Fibroblast of skin of left quadriceps (primary cell): ENCODE measurements around the gene RPL39.
A peak's percentile ranks its signal among the peaks of the same experiment; 100 is the strongest.
"Not testable (repeated sequence)": the region's sequence is repeated elsewhere in the genome, so short reads cannot be mapped to it uniquely, and the experiment has no call there.

Experiments used
- DNase-seq, 2 experiments: peaks; one replicate each; pipeline ENCODE4 v3.0.0-alpha.2; 2013; ENCODE audit warnings: low read depth in 2 of 2

RPL39 gene

GRCh38 chrX:119791437-119792231, at the start of gene RPL39:
Gene RPL39, minus strand, starts transcription at chrX:119791630. Its CDS starts 54 bp downstream, at chrX:119791576.
- DNase-seq = peak; percentile 68 to 73

DNA sequence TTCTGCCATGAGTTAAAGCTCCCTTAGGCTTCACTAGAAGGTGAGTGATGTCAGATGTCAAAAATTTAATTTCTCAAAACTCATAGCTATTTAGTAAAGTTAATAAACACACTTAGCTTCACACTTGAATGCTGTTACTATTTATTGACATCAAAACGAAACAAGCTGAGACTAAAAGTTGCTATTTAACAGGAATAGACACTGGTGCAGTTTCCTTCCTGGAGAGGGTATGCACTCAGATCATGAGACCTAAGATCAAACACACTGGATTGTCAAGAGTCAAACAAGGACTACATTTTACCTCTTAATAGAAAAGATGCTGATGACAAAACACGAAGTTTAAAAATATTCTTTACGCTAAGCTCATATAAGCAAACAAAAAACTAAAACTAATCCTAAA, 42.5 kb upstream of the RPL39 start:
- DNase-seq = no peak

- DNase-seq = no peak
Measured at GRCh38 chrX:119828446-119828845, 37.0 kb upstream of the RPL39 start.

GRCh38 chrX:119826399-119826959, 35.0 kb upstream of the RPL39 start:
- no peak for DNase-seq

DNA sequence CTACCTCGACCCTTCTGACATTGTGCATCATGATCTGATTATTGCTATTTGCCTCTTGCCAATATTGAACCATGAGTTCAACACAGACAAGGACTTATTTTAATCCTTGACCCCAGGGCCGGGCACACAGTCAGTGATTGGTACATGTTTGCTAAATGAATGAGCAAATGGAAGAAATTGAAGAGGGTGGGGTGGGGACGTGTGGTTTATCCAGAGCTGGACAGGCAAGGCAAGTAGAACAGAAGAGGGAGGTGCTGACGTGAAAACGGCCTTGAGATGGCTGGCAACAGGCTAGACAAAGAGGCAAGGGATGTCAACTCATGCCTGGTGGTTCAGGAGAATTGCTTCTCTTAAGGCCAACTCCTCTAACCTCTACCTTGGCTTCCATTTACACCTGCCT, 32.8 kb upstream of the RPL39 start:
- DNase-seq = not testable (repeated sequence)

GRCh38 chrX:119821703-119822102, 30.3 kb upstream of the RPL39 start:
- DNase-seq = not testable (repeated sequence)

- no peak for DNase-seq
Measured at GRCh38 chrX:119817130-119817690, 25.8 kb upstream of the RPL39 start.

DNA sequence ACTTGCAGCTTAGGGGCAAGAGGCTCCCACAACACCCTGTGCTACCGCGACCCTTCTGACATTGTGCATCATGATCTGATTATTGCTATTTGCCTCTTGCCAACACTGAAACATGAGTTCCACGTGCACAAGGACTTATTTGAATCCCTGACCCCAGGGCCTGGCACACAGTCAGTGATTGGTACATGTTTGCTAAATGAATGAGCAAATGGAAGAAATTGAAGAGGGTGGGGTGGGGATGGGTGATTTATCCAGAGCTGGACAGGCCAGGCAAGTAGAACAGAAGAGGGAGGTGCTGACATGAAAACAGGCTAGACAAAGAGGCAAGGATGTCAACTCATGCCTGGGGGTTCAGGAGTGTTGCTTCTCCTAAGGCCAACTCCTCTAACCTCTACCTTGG, 24.9 kb upstream of the RPL39 start:
- DNase-seq = no peak

DNA sequence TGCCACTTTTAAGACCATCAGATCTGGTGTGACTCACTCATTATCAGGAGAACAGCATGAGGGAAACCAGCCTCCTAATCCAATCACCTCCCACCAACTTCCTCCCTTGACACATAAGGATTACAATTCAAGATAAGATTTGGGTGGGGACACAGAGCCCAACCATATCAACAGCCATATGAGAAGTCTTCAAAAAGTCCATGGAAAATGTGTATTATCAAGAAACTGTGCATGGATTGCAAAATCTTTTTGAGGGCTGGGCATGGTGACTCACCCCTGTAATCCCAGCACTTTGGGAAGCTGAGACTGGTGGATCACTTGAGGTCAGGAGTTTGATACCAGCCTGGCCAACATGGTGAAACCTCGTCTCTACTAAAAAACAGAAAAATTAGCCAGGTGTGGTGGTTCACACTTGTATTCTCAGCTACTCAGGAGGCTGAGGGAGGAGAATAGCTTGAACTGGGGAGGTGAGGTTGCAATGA, 17.8 kb upstream of the RPL39 start:
- no peak for DNase-seq

GRCh38 chrX:119808461-119808860, 17.0 kb upstream of the RPL39 start:
- not testable (repeated sequence) for DNase-seq

GRCh38 chrX:119802546-119802945, 11.1 kb upstream of the RPL39 start:
- DNase-seq = no peak

DNA sequence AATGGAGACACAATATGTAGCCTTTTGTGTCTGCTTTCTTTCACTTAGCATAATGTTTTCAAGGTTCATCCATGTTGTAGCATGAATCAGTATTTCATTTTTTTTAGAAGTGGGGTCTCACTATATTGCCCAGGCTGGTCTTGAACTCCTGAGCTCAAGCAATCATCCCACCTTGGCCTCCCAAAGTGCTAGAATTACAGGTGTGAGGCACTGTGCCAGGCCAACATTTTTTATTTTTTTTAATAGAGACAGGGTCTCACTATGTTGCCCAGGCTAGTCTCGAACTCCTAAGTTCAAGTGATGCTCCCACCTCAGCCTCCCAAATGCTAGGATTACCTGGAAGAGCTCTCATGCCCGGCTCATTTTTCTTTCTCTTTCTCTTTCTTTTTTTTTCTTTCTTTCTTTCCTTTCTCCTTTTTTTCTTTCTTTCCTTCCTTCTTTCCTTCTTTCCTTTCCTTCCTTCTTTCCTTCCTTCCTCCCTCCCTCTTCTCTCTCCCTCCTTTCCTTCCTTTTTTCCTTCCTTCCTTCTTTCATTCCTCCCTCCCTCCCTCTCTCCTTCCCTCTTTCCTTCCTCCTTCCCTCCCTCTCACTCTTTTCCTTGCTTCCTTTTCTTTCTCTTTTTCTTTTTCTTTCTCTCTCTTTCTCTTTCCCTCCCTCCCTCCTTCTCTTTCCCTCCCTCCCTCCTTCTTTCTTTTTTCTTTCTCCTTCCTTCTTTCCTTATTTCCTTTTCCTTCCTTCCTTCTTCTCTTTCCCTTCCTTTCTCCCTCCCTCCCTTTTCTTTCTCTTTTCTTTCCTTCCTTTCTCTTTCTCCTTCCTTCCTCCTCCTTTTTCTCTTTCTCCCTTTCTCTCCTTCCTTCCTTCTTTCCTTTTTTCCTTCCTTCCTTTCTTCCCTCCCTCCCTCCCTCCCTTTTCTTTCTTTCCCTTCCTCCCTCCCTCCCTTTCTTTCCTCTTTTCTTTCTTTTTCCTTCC, 10.1 kb upstream of the RPL39 start:
- no peak for DNase-seq

- no peak for DNase-seq
Measured at GRCh38 chrX:119790977-119791436, 423 bp downstream of the RPL39 start.

GRCh38 chrX:119784747-119785446, 6.5 kb downstream of the RPL39 start:
- DNase-seq = no peak

DNA sequence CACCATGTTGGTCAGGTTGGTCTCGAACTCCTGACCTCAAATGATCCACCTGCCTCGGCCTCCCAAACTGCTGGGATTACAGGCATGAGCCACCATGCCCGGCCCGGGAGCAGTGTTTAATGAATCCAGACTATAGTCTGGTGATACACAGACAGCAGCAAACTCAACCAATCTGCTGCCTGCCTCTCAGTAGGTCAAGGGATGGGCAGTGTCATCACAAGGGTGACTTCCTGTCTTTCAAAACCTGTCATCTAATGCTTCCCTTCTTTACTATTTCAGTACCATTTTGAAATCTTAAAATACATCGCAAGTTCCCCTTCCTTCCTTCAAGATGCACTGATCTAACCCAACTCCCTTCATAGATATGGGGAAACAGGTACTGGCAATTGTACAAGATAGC, 8.4 kb downstream of the RPL39 start:
- no peak for DNase-seq

DNA sequence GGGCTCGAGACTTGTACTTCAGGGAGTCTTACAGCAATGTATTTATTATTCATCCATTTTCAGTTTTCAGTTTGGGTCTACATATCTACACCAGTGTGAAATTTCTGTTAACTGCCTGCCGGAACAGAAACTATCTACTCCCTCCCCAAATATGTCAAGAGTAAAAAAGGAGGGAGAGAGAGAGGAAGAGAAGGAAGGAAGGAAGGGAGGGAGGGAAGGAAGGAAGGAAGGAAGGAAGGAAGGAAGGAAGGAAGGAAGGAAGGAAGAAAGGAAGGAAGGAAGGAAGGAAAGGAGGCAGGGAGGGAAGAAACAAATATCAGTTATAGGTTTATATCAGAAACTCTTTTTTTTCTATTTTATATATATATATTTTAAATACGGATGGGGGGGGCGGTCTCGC, 12.6 kb downstream of the RPL39 start:
- DNase-seq = no peak

- no peak for DNase-seq
Measured at GRCh38 chrX:119775517-119776238, 15.8 kb downstream of the RPL39 start.

GRCh38 chrX:119769388-119769787, 22.0 kb downstream of the RPL39 start:
- DNase-seq = not testable (repeated sequence)

GRCh38 chrX:119768436-119768835, 23.0 kb downstream of the RPL39 start:
- DNase-seq = not testable (repeated sequence)

DNA sequence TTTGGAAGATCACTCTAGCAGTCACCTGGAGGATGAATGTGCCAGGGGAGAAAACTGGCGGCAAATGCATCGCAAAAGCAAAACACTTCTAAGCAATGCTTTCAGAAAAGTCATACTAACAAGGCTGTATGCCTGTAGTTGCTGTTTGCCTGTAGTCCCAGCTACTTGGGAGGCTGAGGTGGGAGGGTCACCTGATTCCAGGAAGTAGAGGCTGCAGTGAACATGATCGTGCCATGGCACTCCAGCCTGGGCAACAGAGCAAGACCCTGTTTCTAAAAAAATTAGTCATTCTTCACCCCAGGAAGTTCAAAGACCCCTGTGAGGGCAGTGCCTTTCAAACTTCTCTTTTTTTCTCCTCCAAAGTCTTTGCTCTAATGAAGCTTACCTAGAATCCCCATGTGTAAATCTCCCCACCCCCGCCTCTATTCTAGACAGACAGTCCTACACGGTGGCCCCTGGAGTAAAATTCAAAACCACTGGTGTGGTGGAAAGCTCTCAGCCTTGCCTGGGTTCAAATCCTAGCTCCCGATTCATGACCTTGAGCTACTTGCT, 27.5 kb downstream of the RPL39 start:
- DNase-seq = no peak
